GM19468 (cell line): ENCODE results near the gene CEP126.
"Not testable (repeated sequence)": the region's sequence is repeated elsewhere in the genome, so short reads cannot be mapped to it uniquely, and the experiment has no call there.

Experiments used
- ATAC-seq: cut with Tn5 transposase; IDR thresholded peaks from one replicate; pipeline ENCODE4 v1.9.1; 2021; ENCODE audit warnings: mild to moderate bottlenecking, moderate library complexity, moderate number of reproducible peaks; ENCODE audit not compliant: unreplicated experiment; ENCODE audit errors: extremely low read depth

Gene CEP126

GRCh38 chr11:101929294-101929915, 14.6 kb downstream of the CEP126 start:
- no peak for ATAC-seq

GRCh38 chr11:101931692-101932091, 16.9 kb downstream of the CEP126 start:
- ATAC-seq = no peak

- no peak for ATAC-seq
These were observed 26.2 kb downstream of the CEP126 start for GRCh38 chr11:101940901-101941520.

GRCh38 chr11:101944923-101945322, 30.1 kb downstream of the CEP126 start:
- ATAC-seq = no peak

GRCh38 chr11:101945448-101945847, 30.6 kb downstream of the CEP126 start:
- ATAC-seq = no peak

GRCh38 chr11:101949680-101950220, 34.9 kb downstream of the CEP126 start:
- no peak for ATAC-seq

- ATAC-seq = no peak
These were observed 40.5 kb downstream of the CEP126 start for GRCh38 chr11:101955278-101955677.

GRCh38 chr11:101955701-101956100, 40.9 kb downstream of the CEP126 start:
- ATAC-seq = no peak

GRCh38 chr11:101960231-101960630, 45.4 kb downstream of the CEP126 start:
- no peak for ATAC-seq

GRCh38 chr11:101964200-101964599, 49.4 kb downstream of the CEP126 start:
- ATAC-seq = not testable (repeated sequence)

- no peak for ATAC-seq
These were observed 59.4 kb downstream of the CEP126 start for GRCh38 chr11:101974255-101974654.

- ATAC-seq = no peak
These were observed 60.0 kb downstream of the CEP126 start for GRCh38 chr11:101974771-101975170.

GRCh38 chr11:101975734-101976133, 60.9 kb downstream of the CEP126 start:
- no peak for ATAC-seq

GRCh38 chr11:101987370-101987769, 72.6 kb downstream of the CEP126 start:
- ATAC-seq = no peak

GRCh38 chr11:101993172-101993571, 78.4 kb downstream of the CEP126 start:
- ATAC-seq = no peak

- not testable (repeated sequence) for ATAC-seq
These were observed 79.3 kb downstream of the CEP126 start for GRCh38 chr11:101994052-101994469.

GRCh38 chr11:101996111-101996510, 81.3 kb downstream of the CEP126 start:
- ATAC-seq = no peak

- no peak for ATAC-seq
These were observed 87.0 kb downstream of the CEP126 start for GRCh38 chr11:102001657-102002338.

- ATAC-seq = no peak
These were observed 89.4 kb downstream of the CEP126 start for GRCh38 chr11:102004220-102004619.

- no peak for ATAC-seq
These were observed 90.5 kb downstream of the CEP126 start for GRCh38 chr11:102005306-102005705.
